ENCODE measurements around the gene SCN5A.

SCN5A gene

DNA sequence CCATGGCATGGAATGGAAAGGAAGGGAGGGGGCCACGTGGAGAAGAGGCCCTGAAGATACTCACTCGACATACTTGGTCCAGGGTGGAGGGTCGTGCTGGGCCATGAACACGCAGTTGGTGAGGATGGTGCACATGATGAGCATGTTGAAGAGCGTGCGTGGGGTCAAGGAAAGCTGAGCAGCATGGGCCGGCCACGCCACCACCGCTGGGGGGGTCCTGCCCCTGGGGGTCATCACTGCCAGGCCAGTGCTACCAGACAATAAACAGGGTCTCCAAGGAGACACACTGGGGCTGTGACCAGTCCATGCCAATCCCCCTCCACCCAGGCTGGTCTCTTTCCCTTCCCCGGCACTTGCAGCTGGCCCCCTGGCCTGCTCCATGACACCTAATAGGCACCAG, 27.2 kb downstream of the SCN5A start:
- DNase-seq (ENCODE audit: low read depth): no peak

DNA sequence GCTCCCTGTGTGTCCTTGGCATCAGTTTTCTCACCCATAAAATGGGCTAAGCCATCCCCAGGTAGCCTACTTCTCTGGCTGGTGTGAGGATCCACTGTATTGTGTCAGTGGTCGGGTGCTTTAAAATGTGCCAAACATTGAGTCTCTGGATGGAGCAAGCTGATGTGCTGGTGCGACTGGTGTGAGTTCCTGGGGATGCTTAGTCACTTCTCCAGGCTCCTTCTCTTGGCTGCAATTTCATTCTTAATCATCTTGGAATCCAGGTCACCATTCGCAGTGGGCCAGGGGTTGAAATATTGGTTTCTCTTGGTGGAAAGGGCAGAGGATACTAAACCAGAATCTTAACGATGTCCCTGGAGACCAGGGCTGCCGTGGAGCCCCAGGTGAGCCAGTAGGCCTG, 29.3 kb downstream of the SCN5A start:
- no peak for DNase-seq (ENCODE audit: low read depth)

DNA sequence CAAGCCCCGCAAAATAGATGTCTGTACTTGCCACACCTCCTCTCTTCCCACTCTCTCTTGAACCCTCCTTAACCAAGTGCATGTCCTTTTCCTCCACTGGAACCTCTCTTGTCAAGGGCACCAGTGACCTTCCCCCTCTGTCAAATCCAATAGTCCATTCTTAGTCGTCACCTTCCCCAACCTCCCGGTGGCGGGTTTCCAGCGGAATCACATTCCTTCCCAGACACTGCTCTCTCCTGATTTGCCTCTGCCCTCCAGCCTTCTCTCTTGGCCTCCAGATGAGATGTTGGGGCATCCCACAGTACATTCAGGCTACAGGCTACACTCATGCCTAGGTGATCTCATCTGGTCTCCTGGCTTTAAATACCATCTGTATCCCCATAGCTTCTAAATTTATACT, 31.1 kb downstream of the SCN5A start:
- DNase-seq (ENCODE audit: low read depth): no peak

DNA sequence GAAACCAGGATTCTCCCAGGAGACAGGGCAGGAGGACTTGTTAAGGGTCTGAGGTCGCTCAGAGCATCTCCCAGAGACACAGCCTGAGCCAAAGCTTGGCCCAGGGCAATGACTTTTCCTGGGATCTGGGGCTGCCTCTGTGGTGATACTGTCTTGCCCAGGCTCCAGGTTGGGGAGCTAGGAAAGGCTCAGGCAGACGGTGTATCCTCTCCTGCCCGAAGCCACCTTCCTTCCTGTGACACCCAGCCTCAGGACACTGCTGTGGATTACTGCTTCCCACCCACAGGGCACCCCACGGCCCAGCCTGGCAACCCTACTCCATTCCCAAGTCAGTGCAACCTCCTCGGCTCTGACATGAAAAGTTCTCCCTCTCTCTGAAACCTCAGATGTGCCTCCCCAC, 31.9 kb downstream of the SCN5A start:
- no peak for DNase-seq (ENCODE audit: low read depth)

DNA sequence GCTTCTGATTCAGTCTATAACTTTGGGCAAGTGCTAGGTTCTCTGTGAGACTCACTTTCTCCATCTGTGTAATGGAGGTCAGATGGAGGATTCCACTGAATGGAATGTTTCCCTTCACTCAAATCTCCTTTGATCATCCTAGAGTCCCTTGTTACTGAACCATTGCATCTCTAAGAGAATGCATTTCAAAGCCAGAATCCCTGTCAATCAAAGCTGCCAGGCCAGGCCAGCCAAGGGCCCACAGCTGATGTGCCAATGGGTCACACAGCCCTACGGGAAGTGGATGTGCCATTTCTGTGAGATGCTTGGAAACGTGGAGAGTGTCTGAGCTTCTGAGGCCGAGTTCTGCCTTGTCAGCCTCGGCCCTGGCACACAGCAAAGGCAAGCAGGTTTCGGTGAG, 32.4 kb downstream of the SCN5A start:
- DNase-seq (ENCODE audit: low read depth): no peak

DNA sequence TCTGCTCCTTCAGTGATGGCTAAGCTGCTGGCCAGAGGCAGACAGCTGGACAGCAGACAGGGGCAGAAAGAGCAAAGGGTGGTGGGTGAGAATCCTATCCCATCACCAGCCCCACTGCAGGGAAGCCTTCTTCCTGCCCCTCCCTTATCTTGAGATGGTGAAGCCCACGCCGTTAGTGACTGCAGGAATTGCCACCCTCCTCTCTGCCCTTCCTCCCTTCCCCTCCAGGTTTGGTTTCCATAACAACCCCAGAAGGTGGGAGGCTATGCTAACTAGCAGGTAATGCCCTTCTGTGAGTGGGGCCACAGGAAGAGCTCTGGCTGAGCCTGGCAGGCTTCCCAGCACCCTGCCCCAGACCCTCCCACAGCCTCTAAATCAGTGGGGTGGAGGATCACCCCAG, 32.8 kb downstream of the SCN5A start:
- no peak for DNase-seq (ENCODE audit: low read depth)

DNA sequence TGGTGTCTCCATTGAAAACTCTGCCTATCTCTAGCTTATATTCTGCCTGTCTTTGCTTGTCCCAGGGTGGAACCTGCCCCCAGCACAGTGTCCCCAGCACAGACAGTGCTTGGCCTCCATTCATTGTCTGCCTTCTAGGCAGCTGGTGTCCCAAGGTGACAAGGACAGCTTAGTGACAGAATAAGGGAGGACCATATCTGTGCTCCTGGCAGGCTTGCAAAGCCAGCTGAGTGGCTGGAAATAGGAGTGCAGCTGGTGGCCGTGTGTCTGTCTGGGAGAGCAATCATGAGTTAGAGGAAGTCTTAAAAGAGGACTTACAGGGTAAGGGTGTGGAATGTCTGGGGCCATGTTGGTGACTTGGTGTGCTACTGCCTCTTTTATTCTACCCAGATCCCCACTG, 33.4 kb downstream of the SCN5A start:
- DNase-seq (ENCODE audit: low read depth): no peak

DNA sequence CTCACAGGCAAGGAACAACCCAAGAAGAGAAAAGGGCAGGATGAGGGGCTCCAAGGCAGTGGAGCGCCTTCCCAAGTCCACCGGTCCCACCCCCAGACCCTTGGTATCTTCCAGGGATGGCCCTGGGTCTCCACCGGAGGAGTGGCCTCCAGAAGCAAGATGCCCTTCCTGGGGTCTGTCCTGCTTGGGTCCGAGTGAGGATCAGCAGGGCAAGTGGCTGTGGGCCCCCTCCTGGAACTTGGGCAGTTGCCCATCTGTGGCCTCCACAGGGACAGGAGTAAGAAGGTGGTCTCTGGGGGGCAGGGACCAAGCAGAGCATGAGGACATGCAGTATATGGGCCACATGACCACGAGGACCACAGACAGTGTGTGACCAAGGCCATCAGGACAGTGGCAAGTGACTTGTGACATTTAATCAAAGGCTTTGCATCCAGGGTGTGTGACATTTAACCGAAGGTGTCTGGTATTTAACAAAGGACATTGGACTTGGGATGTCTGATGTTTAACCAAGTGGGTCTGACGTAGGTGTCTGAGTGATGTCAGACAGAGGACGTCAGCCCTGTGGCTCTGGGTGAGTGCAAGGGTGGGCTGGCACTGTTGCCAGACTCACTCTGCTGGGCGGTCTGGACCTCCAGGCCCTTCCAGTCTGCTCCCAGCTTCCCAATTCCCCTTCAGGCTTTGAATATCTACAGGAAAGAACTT, 34.7 kb downstream of the SCN5A start:
- DNase-seq (ENCODE audit: low read depth): no peak

DNA sequence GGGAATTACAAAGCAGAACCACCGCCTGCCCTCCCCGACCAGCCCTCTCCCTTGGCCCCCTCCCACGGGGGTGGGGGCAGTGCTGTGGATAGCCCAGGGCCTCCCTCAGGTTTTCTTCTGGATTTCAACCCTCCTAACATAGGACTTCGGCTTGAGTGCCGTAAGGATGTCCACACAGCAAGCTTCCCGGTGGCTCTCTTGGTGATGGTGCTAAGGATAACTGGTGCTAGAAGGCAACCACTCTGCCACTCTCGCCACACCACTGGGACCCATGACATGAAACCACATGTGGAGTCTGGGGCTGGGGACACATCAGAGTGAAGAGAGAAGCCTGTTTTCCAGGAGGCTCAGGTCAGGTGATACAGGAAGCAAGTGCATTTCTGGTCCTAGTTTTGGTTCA, 35.4 kb downstream of the SCN5A start:
- no peak for DNase-seq (ENCODE audit: low read depth)

DNA sequence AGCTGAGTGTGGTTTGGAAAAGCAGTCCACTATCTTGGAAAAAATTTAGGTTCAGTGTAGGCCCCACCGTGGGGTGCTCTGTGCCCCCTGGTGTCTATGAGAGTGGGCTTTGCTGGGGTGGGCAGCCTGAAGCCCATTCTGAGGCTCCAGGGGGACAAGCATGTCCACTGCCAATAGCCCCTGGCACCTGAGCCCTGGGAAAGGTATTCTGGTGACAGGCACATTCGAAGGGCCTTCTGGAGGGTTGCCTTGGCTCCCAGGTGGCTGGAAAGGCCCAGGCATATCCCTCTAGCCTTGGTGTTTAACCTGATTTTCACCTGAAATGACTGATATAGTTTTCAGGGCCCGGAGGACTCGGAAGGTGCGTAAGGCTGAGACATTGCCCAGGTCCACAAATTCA, 36.1 kb downstream of the SCN5A start:
- DNase-seq (ENCODE audit: low read depth): no peak

DNA sequence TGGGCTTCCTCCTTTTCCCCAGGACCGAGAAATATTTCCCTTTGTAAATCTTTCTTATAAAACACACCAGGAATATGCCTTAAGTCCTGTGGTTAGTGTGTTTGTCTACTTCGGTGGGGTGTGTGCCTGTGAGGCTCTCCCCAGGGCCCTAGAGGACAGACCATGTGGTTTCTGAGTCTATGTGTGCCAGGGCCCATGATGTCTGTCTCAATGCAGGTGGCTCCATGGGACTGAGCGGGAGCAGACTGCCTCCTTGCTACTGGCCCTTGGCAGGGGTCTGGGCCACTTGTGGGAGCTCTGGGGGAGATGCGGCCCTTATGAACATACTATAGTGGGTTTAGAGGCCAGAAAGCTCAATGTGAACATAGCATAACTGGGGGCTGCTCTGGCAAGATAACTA, 37.6 kb downstream of the SCN5A start:
- DNase-seq (ENCODE audit: low read depth): no peak

DNA sequence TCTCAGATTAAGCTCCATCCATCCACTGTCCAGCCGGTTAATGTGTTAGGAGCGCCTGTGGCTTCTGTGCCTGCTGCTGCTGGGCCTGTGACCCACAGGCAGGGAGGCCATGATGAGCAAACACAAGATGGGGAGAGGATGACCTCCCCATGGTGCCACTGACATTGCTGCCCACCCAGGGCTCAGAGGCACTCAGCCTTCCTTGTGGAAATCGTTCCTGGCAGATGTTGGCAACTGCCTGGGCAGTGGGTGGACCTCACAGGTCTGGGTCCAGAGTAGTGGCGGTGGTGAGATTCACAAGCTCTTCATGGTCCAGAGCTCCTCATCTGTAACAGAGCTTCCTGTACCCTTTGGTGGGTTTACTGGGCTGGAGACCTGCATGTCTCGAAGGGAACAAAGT, 38.6 kb downstream of the SCN5A start:
- DNase-seq (ENCODE audit: low read depth): no peak

DNA sequence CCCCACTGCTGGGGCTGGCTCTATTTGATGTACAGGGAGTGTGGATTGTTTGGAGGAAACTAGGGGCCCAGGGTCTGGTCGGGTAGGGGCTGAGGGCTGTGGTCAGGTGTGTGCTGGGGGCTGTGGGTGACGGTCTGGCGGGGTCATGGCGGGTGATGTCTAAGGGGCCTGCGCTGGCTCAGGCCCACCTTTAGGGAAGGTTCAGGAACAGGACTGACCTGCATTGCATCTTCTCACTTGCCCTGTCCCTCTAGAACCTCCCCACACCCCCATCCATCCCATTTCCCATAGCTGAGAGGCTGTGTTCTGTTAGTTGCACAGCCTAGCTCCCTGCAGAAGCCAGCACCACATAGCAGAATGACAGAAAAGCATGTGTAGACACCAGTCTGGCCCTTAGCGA, 39.1 kb downstream of the SCN5A start:
- no peak for DNase-seq (ENCODE audit: low read depth)

DNA sequence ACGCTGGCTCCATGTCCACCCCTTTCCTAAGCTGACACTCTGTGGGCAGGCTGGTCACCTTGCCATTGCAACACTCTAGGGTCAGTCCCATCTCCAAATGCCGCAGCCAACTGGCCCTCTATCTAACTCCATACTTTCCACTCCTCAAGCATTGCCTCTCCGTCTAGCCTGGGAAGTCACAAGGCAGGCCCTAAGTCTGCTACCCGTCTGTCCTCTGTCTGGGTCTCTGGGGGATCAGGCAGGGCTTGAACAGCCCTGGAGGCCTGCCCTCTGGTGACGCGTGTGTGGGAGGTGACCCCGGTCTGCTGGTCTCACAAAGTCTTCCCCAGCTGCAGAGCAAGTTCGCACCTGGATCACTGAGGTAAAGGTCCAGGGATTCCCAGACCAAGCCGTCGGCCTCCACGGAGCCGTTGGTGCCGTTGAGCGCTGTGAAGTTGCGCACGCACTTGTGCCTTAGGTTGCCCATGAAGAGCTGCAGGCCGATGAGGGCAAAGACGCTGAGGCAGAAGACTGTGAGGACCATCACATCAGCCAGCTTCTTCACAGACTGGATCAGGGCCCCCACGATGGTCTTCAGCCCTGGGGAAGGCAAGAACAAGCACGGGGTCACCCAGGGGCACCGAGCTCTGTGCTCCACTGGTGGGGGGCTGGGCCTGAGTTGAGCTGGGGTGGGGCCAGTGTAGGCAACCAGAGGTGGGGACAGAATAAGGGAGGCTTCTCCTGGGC, 39.9 kb downstream of the SCN5A start:
- no peak for DNase-seq (ENCODE audit: low read depth)

DNA sequence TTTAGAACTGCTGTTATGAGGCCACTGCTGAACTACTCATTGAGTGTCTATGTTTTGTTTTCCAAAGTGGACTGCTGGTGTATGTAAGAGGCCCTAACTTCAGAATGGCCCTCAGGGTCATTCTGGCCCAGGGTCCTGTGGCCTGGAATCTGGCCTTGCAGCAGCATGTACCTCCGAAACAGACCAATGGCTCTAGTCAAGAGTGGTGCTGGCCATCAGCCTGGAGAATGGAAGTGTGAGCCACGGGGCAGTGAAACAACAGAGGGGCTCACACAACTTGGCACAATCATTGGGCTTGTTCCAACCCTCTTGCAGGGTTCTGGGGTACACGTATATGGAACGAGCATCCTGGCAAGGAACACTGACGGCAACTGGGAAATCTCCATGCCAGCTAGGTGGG, 40.5 kb downstream of the SCN5A start:
- no peak for DNase-seq (ENCODE audit: low read depth)

DNA sequence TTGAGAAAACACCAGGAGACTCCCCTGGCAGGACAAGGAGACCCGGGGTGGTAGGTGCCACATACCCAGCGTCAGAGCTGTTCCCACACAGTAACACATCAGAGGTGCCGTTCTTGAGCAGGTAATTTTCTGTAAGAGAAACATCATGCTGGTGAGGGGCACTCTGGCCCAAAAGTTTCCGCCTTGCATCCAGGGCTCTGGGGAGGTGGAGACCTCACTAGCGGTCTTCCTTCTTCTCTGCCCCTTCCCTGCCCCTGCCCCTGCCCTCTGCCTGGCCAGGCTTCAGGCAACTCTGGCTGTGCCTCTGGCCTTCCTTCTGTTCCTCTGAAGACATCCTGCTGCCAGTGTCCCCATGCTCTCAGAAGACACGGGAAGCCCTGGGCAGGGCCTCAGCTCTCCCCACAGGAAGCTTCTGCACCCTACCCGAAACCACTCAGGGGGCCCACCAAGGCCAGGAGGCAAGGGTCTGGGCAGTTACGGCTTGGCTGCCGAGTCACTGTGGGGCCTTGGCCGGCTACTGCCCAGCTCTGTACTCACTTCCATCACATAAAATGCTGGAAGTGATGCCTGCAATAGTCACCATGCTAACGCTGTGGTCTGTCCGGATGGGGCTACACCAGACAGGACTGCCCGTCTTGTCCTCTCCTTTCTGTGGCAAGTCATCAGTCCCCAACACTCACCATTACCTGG, 41.3 kb downstream of the SCN5A start:
- DNase-seq (ENCODE audit: low read depth): no peak

DNA sequence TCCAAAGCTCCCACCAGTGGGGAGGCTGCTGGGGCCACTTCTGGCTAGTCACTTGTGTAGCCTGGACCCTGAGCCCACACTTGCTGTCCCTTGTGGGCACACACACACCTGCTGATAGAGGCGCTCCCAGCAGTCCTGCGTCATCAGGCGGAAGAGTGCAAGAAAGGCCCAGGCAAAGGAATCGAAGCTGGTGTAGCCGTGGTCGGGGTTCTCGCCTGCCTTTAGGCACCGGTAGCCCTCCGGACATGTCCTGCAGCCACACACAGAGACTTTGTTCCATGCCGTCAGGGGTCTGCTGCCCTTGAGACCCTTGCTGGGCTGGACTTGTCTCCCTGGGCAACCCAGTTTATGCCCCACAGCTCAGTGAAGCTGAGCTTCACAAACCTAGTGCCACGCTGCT, 42.9 kb downstream of the SCN5A start:
- no peak for DNase-seq (ENCODE audit: low read depth)

DNA sequence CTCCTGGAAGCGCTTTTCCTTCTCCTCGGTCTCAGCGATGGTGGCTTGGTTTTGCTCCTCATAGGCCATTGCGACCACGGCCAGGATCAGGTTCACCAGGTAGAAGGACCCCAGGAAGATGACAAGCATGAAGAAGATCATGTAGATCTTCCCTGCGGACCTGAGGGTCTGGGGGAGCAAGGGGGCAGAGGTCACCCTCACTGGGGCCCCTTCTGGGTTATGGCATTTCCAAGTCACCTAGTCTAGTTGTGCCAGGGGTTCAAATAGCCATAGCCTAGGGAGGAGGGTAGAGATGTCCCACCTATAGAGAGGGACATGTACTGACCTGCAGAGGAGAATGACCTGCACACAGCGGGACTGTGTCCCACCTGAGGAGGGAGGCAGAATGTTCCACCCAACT, 43.5 kb downstream of the SCN5A start:
- no peak for DNase-seq (ENCODE audit: low read depth)

DNA sequence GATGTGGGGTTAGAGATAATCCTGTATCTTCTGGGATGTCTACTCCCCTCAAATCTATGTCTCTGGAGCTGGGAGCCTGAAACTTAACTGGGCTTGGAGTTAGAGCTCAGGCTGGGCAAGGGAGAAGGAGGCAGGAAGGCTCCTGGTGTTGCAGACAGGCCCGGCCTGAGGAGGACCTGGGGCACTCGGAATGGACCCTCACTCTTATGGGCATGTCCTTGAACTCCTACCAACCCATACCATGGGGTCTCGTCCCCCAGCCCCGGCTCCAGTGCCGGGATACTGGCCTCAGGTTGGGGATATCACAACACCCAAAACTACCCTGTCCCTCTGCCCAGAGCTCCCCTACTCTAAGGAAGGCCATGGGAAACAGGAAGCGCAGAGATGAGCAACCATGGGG, 45.2 kb downstream of the SCN5A start:
- no peak for DNase-seq (ENCODE audit: low read depth)

DNA sequence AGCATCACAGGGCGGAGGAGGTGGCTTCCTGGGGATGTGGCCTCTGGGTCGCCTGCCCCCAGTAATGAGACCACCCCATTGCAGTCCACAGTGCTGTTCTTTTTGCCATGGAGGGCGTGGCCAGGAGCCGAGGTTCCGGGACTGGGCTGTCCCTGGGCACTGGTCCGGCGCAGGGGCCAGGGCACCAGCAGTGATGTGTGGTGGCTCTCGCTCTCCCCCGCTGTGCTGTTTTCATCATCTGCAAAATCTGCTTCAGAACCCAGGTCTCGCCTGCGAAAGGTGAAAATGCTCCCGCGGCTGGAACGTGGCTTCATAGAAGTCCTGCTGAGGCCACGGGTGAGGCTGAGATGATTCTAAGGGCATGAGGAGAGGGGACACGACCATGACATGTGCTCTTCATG, 45.8 kb downstream of the SCN5A start:
- no peak for DNase-seq (ENCODE audit: low read depth)

DNA sequence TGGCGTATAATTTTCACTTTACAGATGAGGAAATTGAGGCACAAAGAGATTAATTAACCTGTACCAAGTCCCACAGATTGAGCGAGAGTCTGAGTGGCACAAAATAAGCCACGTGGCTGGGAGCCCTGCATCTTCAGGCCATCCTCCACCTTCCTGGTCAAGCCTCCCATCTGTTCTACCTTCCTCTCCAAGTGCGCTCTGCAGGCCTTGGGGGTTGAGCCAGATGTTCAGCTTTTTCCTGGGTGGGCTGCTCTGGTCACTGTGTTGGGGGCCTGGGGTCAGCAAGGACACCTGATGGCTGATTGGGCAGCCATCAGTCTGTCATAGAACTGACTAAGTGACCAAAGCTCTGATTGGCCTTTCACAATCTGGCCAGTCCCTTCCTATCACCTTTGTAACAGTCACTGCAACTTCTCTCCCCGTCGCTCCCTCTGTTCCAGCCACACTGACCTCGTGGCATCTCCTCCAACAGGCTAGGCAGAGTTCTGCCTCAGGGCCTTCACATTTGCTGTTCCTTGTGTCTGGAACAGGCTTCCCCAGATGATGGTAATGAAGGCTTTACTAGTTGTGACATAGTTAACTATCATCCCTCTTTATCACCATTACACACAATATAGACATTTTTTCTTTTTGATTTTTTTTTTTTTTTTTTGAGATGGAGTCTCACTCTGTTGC, 46.8 kb downstream of the SCN5A start:
- no peak for DNase-seq (ENCODE audit: low read depth)

DNA sequence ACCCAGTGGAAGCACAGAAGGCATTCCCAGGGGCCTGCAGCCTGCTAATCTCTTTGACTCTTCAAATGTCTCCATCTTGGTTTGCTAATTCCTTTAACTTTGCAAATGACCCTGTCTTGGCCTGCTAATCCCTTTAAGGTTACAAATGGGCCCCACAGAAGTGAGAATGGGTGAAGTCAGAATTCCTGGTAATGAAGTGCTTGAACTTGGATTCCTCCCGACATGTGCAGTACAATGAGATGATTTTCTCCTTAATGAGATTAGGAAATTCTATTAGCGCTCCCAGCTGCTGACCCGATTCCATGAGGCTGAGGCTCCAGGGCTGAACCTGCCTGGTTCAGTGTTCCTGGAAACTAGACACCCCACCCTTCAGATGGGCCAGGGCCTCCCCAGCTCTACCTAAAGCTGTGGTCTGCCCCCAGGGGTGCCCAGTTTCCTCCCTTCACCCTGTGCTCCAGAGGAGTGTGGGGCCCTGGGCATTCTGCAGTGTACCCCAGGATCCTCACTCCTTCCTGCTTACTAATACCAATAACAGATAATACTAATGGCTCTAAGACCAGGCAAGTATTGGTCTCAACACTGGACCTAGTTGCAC, 47.4 kb downstream of the SCN5A start:
- no peak for DNase-seq (ENCODE audit: low read depth)

DNA sequence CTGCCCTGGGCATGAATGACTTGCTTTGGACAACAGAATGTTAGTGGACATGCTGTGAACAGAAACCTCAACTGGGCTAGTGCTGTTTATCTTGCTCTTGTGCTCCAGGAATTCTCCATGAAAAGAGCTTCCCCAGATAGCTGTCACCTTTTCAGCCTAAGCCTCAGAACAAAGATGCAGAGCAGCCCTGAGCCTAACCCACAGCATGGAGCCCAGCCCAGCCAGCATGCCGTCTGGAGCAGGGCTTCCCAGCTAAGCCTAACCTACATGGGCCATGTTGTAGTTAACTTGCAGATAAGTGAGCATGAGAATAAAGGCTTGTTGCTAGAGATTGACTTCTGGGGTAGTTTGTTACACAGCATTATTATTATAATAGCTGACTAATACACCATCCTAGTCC, 48.9 kb downstream of the SCN5A start:
- DNase-seq (ENCODE audit: low read depth): no peak

All from fibroblast of gingiva (primary cell).